Loucy (cell line): ENCODE data around the gene PPM1F.

Experiments used
- EZH2phosphoT487 ChIP-seq: fragments of 200-600 bp; IDR thresholded peaks from 2 replicates; pipeline ENCODE4 v1.6.1; 2018; ENCODE audit warnings: antibody characterized with exemption, mild to moderate bottlenecking, moderate library complexity, borderline replicate concordance
- TF ChIP-seq, protein P1 (sequence below): fragments of 200-600 bp; sonication (generic); conservative IDR thresholded peaks from 2 replicates; pipeline ENCODE4 v1.5.1; 2014; ENCODE audit warnings: mild to moderate bottlenecking, antibody characterized with exemption, low read length

- TF ChIP-seq, protein P1, sequence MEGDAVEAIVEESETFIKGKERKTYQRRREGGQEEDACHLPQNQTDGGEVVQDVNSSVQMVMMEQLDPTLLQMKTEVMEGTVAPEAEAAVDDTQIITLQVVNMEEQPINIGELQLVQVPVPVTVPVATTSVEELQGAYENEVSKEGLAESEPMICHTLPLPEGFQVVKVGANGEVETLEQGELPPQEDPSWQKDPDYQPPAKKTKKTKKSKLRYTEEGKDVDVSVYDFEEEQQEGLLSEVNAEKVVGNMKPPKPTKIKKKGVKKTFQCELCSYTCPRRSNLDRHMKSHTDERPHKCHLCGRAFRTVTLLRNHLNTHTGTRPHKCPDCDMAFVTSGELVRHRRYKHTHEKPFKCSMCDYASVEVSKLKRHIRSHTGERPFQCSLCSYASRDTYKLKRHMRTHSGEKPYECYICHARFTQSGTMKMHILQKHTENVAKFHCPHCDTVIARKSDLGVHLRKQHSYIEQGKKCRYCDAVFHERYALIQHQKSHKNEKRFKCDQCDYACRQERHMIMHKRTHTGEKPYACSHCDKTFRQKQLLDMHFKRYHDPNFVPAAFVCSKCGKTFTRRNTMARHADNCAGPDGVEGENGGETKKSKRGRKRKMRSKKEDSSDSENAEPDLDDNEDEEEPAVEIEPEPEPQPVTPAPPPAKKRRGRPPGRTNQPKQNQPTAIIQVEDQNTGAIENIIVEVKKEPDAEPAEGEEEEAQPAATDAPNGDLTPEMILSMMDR, result no peak
- TF ChIP-seq EZH2phosphoT487, result no peak
These were observed 10.0 kb upstream of the PPM1F start for GRCh38 chr22:21962655-21962949.
